ENCODE measurements around the gene FAIM2. TPM values are rescaled to one million over a fixed set of nuclear protein-coding genes. Genes with fewer than 3 reads are reported as not detected.

The FAIM2 gene
- total RNA-seq, 1 donor from 2014 or later: not detected

DNA sequence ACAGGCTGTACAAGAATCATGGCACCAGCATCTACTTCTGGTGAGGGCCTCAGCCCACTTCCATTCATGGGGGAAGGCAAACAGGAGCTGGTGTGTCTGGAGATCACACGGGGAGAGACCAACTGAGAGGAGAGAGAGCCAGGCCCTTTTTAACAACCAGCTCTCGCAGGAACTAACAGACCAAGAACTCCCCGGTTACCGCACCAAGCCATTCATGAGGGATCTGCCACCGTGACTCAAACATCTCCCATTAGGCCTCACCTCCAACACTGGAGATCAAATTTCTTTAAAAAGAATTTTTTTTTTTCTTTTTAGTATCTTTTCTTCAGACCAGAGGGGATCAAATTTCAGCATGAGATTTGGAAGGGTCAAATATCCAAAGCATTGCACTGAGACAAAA lies 30.1 kb upstream of the FAIM2 start:
- H3K36me3 Mint-ChIP-seq (ENCODE audit: low read depth, unreplicated experiment): no peaks in the 10 kb centered on the region
- no peak overlapping the region for H3K27ac Mint-ChIP-seq (ENCODE audit: unreplicated experiment)
- H3K27me3 Mint-ChIP-seq (ENCODE audit: unreplicated experiment): peaks cover 2% of the 10 kb centered on the region
- DNase-seq (ENCODE audit: low spot score): no peak
- H3K4me1 Mint-ChIP-seq (ENCODE audit: unreplicated experiment): no peaks in the 10 kb centered on the region
- H3K4me3 Mint-ChIP-seq (ENCODE audit: unreplicated experiment): no peak overlapping the region
- TF ChIP-seq, protein P1, sequence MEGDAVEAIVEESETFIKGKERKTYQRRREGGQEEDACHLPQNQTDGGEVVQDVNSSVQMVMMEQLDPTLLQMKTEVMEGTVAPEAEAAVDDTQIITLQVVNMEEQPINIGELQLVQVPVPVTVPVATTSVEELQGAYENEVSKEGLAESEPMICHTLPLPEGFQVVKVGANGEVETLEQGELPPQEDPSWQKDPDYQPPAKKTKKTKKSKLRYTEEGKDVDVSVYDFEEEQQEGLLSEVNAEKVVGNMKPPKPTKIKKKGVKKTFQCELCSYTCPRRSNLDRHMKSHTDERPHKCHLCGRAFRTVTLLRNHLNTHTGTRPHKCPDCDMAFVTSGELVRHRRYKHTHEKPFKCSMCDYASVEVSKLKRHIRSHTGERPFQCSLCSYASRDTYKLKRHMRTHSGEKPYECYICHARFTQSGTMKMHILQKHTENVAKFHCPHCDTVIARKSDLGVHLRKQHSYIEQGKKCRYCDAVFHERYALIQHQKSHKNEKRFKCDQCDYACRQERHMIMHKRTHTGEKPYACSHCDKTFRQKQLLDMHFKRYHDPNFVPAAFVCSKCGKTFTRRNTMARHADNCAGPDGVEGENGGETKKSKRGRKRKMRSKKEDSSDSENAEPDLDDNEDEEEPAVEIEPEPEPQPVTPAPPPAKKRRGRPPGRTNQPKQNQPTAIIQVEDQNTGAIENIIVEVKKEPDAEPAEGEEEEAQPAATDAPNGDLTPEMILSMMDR (IDR thresholded peaks at IDR 0.05; ENCODE audit: unreplicated experiment): no peak
- no peaks in the 10 kb centered on the region for H3K9me3 Mint-ChIP-seq (ENCODE audit: unreplicated experiment)

DNA sequence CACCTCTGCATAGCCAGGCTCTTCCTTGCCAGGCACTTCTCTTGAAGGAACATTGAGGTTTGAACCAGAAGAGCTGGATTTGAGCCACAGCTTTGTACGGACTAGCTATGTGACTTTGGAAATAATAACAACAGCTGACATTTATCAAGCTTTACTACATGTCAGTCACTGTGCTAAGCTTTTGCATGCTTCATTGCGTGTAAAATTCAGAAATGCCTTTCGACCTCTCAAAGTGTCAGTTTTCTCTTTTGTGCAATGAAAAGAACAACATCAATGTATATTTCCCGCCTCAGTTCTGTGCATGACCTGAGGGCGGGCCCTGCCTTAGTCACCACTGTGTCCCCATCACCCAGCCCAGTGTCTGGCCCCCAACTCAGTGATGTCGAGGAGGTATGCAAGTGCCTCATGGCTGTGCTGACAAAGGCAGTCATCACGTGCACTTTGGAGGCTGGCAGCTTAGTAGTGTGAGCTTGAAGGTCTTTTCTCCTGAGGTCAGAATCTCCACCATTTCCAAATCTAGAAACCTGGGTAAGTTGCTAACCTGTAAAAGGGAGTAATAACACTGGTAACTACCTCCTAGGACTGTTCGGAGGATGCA lies 28.9 kb upstream of the FAIM2 start:
- Mint-ChIP-seq H3K4me1 (ENCODE audit: unreplicated experiment) (no peaks in the 10 kb centered on the region), H3K27me3 (ENCODE audit: unreplicated experiment) (peaks cover 4% of the 10 kb centered on the region), H3K9me3 (ENCODE audit: unreplicated experiment) (no peaks in the 10 kb centered on the region), H3K27ac (ENCODE audit: unreplicated experiment) (no peak overlapping the region), H3K36me3 (ENCODE audit: low read depth, unreplicated experiment) (no peaks in the 10 kb centered on the region), H3K4me3 (ENCODE audit: unreplicated experiment) (no peak overlapping the region)
- TF ChIP-seq, protein P1 (IDR thresholded peaks at IDR 0.05; ENCODE audit: unreplicated experiment): no peak
- DNase-seq (ENCODE audit: low spot score): no peak

DNA sequence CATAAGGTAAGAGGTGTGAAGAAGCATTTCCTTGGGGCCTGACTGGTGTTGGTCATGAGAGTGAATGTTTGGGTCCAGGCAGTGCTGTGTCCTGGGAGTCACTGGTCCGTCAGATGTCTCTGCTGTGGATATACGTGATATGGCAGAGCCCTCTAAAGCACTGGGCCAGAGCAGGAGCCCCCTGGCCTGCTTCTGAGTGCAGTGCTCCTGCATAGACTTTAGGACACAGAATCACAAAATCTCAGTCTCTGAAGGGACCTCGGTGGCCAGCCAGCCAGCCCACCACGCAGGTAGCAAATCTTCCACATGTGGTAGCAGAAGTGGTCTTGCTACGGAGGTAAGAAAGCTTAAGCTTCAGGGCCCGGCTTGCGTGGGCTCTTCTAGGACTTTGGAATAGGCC lies 28.3 kb upstream of the FAIM2 start:
- TF ChIP-seq, protein P1 (IDR thresholded peaks at IDR 0.05; ENCODE audit: unreplicated experiment): no peak
- Mint-ChIP-seq H3K9me3 (ENCODE audit: unreplicated experiment) (no peaks in the 10 kb centered on the region), H3K4me1 (ENCODE audit: unreplicated experiment) (no peaks in the 10 kb centered on the region), H3K27ac (ENCODE audit: unreplicated experiment) (no peak overlapping the region), H3K27me3 (ENCODE audit: unreplicated experiment) (peaks cover 4% of the 10 kb centered on the region), H3K4me3 (ENCODE audit: unreplicated experiment) (no peak overlapping the region), H3K36me3 (ENCODE audit: low read depth, unreplicated experiment) (no peaks in the 10 kb centered on the region)
- no peak for DNase-seq (ENCODE audit: low spot score)

DNA sequence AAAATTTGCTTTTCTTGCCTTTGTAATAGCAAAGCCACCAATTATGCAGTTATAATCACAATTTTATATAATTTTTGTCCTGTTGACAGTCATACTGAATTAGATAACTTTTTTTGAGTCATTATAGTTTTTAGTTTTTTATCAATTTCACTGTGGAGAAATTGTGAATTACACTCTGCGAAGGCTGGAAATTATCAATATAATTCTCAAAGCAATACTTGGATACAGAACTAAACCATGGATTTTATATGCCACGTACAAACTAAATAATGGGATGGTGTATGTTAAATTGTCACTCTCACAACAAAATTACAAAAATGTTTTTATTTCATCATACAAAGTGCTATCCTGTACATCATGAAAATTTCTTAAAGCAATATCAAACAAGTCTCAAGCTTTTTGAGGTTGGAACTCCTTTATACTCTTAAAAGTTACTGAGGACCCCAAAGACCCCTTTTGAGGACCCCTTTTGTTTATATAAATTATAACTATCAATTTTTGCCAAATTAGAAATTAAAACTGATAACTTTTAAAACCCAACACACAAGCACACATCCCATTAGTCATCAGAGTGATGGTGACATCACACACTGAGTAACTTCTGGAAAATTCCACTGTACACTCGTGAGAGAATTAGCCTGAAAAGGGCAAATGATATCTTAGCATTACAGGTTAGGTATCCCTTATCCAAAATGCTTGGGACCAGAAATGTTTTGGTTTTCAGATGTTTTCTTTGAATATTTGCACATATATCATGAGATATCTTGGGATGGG lies 27.0 kb upstream of the FAIM2 start:
- Mint-ChIP-seq H3K27ac (ENCODE audit: unreplicated experiment) (no peak overlapping the region), H3K27me3 (ENCODE audit: unreplicated experiment) (peaks cover 4% of the 10 kb centered on the region), H3K9me3 (ENCODE audit: unreplicated experiment) (no peaks in the 10 kb centered on the region), H3K4me1 (ENCODE audit: unreplicated experiment) (no peaks in the 10 kb centered on the region), H3K36me3 (ENCODE audit: low read depth, unreplicated experiment) (no peaks in the 10 kb centered on the region), H3K4me3 (ENCODE audit: unreplicated experiment) (no peak overlapping the region)
- no peak for DNase-seq (ENCODE audit: low spot score)
- TF ChIP-seq, protein P1 (IDR thresholded peaks at IDR 0.05; ENCODE audit: unreplicated experiment): no peak

DNA sequence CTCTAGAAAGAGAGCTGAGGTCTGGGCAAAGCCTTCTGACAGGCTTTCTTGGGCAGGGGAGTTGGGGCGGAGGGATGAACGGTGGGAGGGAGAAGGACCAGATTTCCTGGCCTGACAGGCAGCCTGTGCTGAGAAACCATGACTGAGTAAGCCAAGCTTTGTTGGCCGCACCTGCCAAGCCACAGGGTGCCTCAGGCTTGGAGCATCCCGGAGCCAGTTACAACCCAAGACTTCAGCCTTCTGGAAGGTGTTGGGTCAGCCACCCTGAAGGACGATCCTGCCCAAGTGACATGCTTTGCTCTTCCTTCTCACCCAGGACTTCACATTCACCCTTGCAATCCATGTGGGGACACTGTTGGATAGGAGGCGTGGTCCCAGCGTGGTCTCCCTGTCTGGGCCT lies 25.9 kb upstream of the FAIM2 start:
- Mint-ChIP-seq H3K4me1 (ENCODE audit: unreplicated experiment) (no peaks in the 10 kb centered on the region), H3K27ac (ENCODE audit: unreplicated experiment) (no peak overlapping the region), H3K36me3 (ENCODE audit: low read depth, unreplicated experiment) (no peaks in the 10 kb centered on the region), H3K4me3 (ENCODE audit: unreplicated experiment) (no peak overlapping the region), H3K27me3 (ENCODE audit: unreplicated experiment) (peaks cover 3% of the 10 kb centered on the region), H3K9me3 (ENCODE audit: unreplicated experiment) (no peaks in the 10 kb centered on the region)
- no peak for DNase-seq (ENCODE audit: low spot score)
- TF ChIP-seq, protein P1 (IDR thresholded peaks at IDR 0.05; ENCODE audit: unreplicated experiment): no peak

All from endothelial cell (in vitro differentiated cells).